GM18951 (cell line): ENCODE results near the gene SHROOM2.

Experiments used
- POLR2A ChIP-seq: IDR thresholded peaks from 4 replicates; pipeline ENCODE4 v1.6.1; 2011; ENCODE audit warnings: mild to moderate bottlenecking; ENCODE audit not compliant: insufficient read length, insufficient read depth; ENCODE audit errors: extremely low read depth
- in situ Hi-C: fragments of 300-500 bp; cut with MboI; formaldehyde crosslinking; loops from one replicate; pipeline ENCODE4 v1.12.0; 2022; ENCODE audit warnings: low sequenced_read_pairs, mixed read lengths, inconsistent platforms; ENCODE audit not compliant: unreplicated experiment

SHROOM2 gene

DNA sequence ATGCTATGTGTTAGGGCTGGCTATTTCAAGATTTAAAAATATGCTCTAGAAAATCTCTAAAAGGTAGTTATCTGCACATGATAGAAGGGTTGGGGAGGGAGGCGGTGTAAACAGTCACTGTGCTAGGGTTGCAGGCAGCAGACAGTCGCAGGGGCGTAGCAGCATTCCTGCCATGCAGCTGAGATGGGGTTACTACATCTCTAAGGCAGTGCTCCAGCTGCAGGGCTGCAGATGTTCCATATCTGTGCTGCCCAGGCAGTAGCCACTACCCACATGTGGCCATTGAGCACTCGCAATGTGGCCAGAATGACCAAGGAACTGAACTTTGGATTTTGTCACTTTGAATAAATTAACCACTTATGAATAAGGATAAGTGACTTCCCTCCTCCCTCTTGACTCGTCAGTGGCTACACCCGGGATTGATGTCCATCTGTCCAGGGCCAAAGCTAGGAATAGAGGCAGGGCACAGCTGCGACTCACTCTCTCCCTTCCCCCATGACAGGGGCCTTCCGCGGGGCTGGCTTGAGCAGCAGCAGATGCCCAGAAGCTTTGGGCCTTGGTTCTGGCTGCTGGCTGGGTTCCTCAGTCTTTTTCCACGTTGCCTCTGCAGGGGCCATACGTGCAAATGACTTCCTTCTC is 101.5 kb downstream of the SHROOM2 start:
- in situ Hi-C loops: loop anchor here (25.0 kb wide), 1 partner anchor 225 kb away; no protein-coding TSS in a partner anchor
- TF ChIP-seq POLR2A: no peak

DNA sequence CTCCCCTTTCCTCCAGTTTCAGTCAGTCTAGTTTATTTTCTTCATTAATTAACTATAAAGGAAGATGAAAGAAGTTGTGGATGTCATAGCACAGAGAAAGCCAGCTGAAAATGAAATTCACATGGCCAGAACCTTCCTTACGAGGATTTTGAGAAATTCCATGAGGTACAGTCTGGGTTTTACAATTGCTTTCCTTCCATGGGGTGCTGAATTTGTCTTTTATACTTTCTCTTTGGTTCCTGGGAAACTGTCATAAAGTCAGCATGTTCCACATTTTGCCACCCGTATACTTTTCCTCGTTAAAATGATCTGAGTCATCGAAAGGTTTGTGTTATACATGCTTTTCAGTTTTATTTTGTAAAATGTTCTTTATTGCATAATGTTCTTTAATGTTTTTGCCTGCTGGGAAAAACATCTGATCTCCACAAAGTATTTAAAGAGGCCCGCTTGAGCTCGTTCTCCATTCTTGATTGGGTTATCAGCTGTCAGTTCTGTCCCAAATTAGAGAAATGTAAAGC is 102.8 kb downstream of the SHROOM2 start:
- no peak for TF ChIP-seq POLR2A
- in situ Hi-C loops: loop anchor here (25.0 kb wide), 1 partner anchor 223 kb away; no protein-coding TSS in a partner anchor

GRCh38 chrX:9890681-9891091 is 104.5 kb downstream of the SHROOM2 start:
- in situ Hi-C loops: loop anchor here (25.0 kb wide), 1 partner anchor 222 kb away; no protein-coding TSS in a partner anchor
- no peak for TF ChIP-seq POLR2A

GRCh38 chrX:9895225-9895912 is 109.1 kb downstream of the SHROOM2 start:
- in situ Hi-C loops: loop anchor here (25.0 kb wide), 1 partner anchor 217 kb away; no protein-coding TSS in a partner anchor
- TF ChIP-seq POLR2A: no peak

GRCh38 chrX:9897761-9898161 is 111.5 kb downstream of the SHROOM2 start:
- in situ Hi-C loops: loop anchor here (25.0 kb wide), 1 partner anchor 215 kb away; no protein-coding TSS in a partner anchor

DNA sequence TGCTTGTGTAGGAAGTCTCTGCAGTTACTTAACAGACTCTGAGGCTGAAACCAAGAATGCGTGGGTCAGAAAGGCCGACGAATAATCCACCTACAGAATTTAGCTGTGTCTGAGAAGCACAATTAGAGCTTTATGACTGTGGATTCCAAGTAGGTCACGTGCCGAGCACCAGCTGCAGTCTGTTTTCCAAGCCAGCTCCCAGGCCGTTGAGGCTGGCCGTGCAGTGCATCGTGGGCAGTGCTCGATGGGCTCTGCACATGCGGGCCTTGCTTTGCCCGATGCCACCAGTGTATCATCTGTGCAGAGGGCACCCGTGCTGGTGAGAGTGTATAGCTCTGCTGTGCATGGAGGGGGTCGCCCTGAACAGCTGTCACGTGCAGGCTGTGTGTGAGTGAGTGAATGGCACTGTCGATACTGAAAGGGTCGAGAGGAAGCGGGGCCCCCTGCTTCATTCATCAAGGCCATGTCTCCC is 113.4 kb downstream of the SHROOM2 start:
- in situ Hi-C loops: loop anchor here (25.0 kb wide), 1 partner anchor 213 kb away; no protein-coding TSS in a partner anchor
- no peak for TF ChIP-seq POLR2A

More at GRCh38 chrX:9897761-9898161, 111.5 kb downstream of the SHROOM2 start:
- TF ChIP-seq POLR2A: no peak

GRCh38 chrX:9902656-9903055 is 116.4 kb downstream of the SHROOM2 start:
- TF ChIP-seq POLR2A: no peak
- in situ Hi-C loops: no loop called here

GRCh38 chrX:9903146-9903545 is 116.9 kb downstream of the SHROOM2 start:
- no peak for TF ChIP-seq POLR2A
- in situ Hi-C loops: no loop called here

DNA sequence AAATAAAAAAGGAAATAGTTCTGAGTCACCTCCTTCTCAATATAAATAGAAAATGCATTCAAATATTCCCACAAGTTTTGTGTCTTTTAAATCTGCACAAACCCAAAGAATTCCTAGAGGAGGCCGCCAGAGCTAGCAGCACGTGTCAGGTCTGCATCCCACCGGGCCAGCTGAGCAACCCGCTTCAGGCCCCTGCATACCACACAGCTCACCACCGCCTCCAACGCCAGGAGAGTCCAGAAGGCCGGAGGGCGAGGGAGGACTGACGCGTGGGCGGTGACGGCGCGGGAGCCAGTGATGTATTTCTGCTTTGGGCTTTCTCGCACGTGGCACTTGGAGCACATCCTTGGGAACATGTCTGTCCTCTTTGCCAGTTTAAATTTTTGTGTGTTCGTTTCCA is 119.1 kb downstream of the SHROOM2 start:
- in situ Hi-C loops: no loop called here
- no peak for TF ChIP-seq POLR2A

GRCh38 chrX:9905721-9906120 is 119.5 kb downstream of the SHROOM2 start:
- in situ Hi-C loops: no loop called here
- no peak for TF ChIP-seq POLR2A

- in situ Hi-C loops: no loop called here
- TF ChIP-seq POLR2A: no peak
Measured at GRCh38 chrX:9906919-9907318, 120.7 kb downstream of the SHROOM2 start.

DNA sequence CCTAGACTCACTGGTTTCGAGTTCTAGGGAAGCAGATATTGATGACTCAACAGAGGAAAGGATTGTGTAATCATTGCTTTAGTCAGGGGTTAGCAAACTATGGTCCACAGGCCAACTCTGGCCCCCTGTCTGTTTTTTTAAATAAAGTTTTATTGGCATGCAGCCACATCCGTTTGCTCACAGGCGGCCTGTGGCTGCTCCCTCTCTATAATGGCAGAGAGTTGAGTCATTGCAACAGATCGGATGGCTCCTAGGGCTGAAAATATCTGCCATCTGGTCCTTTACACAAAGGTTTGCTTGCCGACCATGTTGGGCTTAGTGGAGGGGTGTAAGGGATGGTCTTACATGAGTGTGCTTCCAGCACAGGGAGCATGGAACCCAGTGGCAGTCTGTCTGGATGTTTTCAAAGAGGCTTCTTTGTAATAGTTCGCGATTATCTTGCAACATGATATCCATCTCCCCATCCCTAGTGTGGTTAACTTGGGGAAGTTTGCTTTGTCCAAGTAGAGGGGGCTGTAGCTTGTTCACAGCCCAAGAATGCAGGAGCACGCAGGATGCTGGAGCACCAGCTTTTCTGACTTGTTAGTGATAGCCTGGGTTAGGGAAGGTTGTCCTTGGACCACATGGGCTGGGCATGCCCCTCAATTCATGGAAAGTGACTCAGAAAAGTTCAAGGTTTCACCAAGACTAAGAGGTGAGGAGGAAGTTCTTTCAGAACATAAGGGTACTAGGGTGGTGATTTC is 121.6 kb downstream of the SHROOM2 start:
- in situ Hi-C loops: no loop called here
- TF ChIP-seq POLR2A: no peak

GRCh38 chrX:9909254-9909653 is 123.0 kb downstream of the SHROOM2 start:
- TF ChIP-seq POLR2A: no peak
- in situ Hi-C loops: no loop called here
